ENCODE measurements around the gene CFAP46.

DNA sequence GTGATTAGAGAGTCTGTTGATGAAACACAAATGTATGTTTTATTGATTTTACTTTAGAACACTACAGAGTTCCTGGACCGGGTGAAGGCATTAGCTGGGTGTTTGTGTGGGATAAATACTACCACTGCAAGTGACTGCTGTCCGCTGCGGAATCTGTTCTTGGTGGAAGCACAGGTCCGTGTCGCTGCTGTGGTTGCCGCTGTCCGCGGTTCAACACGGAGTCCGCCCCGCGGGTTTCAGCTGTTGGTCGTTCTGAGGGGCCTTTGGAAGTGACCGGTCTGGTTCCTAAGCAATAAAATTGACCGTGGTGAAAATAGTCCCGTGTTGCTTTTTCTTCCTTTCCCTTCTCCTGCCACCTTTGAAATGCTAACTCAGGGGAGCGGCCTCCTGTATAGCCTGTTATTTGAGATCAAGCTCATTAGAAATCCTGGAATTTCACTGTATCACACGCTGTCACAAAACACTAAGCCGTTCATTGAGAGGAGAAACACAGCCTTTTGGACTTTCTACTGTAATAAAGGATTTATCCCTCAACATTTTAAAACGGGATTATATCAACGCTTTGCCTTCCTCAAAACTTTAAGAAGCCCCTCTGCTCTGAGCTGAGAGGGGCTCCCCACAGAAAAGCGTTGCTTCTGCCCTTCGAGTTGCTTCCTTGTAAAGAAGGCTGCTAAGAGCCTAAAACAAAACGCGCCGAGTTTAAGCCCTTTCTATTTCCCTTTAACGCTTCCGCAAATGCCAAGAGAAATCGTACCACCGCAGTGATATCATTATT lies 159.0 kb downstream of the CFAP46 start:
- TF ChIP-seq ZNF274 (IDR thresholded peaks at IDR 0.05; ENCODE audit: borderline replicate concordance, extremely low read depth, low read length), result no peak
- TF ChIP-seq, protein P1, sequence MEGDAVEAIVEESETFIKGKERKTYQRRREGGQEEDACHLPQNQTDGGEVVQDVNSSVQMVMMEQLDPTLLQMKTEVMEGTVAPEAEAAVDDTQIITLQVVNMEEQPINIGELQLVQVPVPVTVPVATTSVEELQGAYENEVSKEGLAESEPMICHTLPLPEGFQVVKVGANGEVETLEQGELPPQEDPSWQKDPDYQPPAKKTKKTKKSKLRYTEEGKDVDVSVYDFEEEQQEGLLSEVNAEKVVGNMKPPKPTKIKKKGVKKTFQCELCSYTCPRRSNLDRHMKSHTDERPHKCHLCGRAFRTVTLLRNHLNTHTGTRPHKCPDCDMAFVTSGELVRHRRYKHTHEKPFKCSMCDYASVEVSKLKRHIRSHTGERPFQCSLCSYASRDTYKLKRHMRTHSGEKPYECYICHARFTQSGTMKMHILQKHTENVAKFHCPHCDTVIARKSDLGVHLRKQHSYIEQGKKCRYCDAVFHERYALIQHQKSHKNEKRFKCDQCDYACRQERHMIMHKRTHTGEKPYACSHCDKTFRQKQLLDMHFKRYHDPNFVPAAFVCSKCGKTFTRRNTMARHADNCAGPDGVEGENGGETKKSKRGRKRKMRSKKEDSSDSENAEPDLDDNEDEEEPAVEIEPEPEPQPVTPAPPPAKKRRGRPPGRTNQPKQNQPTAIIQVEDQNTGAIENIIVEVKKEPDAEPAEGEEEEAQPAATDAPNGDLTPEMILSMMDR (IDR thresholded peaks at IDR 0.05; ENCODE audit: control extremely low read depth in 1 of 3, insufficient read depth in 1 of 3, low read depth in 1 of 3, low read length in 3 of 3), result no peak
- no peak for TF ChIP-seq CBX5 (IDR thresholded peaks at IDR 0.05; ENCODE audit: low read depth, low read length)
- peak; percentile 36 for TF ChIP-seq EZH2 (IDR thresholded peaks at IDR 0.05; ENCODE audit: low read depth, low read length, severe bottlenecking)
